ENCODE data around the gene DCPS.
"Not testable (repeated sequence)": the region's sequence is repeated elsewhere in the genome, so short reads cannot be mapped to it uniquely, and the experiment has no call there.

The DCPS gene

GRCh38 chr11:126382641-126383040 is 78.8 kb downstream of the DCPS start:
- H3K4me1 ChIP-seq (ENCODE audit: control insufficient read depth, insufficient read depth, low read length); H3K36me3 ChIP-seq (ENCODE audit: insufficient read depth, low read length); H3K9ac ChIP-seq (ENCODE audit: low read depth, low read length); H3K27me3 ChIP-seq (ENCODE audit: control insufficient read depth, insufficient read depth, low read length); H3K4me2 ChIP-seq (ENCODE audit: low read length); H3K9me3 ChIP-seq (replicated peaks; ENCODE audit: low read length); H3K4me3 ChIP-seq (ENCODE audit: low read length): not testable (repeated sequence)

GRCh38 chr11:126383339-126384335 is 79.8 kb downstream of the DCPS start:
- no peak overlapping the region for H3K9ac ChIP-seq (ENCODE audit: low read depth, low read length)
- H3K27me3 ChIP-seq (ENCODE audit: control insufficient read depth, insufficient read depth, low read length): no peaks in the 10 kb centered on the region
- H3K9me3 ChIP-seq (replicated peaks; ENCODE audit: low read length): no peaks in the 10 kb centered on the region
- H3K4me2 ChIP-seq (ENCODE audit: low read length): no peak overlapping the region
- no peak overlapping the region for H3K4me3 ChIP-seq (ENCODE audit: low read length)
- no peaks in the 10 kb centered on the region for H3K36me3 ChIP-seq (ENCODE audit: insufficient read depth, low read length)
- no peaks in the 10 kb centered on the region for H3K4me1 ChIP-seq (ENCODE audit: control insufficient read depth, insufficient read depth, low read length)

GRCh38 chr11:126384449-126385070 is 80.7 kb downstream of the DCPS start:
- Histone ChIP-seq H3K4me1 (ENCODE audit: control insufficient read depth, insufficient read depth, low read length) (no peaks in the 10 kb centered on the region), H3K9ac (ENCODE audit: low read depth, low read length) (no peak overlapping the region), H3K4me3 (ENCODE audit: low read length) (no peak overlapping the region), H3K36me3 (ENCODE audit: insufficient read depth, low read length) (no peaks in the 10 kb centered on the region), H3K27me3 (ENCODE audit: control insufficient read depth, insufficient read depth, low read length) (no peaks in the 10 kb centered on the region), H3K9me3 (replicated peaks; ENCODE audit: low read length) (no peaks in the 10 kb centered on the region), H3K4me2 (ENCODE audit: low read length) (no peak overlapping the region)

DNA sequence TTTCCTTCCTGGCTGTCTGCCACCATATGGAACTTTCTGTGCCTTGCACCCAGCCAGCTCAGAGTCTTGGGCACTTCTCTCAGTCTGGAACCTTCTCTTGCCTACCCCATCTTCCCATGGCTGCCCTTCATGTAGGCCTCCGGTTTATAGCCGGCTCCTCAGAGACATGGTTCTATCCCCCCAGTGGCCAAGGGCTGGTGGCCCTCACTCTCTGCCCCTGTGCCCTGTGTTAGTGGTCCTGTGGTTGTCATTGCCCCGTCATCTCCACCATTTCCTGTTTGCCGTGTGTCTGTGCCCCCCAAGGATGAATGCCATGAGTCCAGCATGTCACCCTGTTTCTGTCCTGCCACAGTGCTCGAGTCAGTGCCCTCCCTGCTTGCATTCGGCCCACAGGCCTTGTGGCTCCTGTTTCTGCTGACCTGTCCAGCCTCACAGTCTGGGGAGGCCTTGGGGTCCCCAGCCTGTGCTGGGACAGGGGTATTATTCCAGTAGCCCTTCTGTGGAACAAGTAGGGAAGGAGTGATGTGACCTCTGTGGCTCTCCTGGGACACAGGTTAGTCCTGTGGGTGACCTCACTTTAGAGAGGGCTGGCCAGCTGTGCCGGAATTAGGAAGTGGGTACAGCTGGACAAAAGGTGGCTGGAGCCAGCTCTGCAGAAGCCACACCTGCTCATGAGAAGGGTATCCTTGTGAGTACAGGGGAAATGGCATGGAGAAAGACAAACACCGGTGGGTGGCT is 82.3 kb downstream of the DCPS start:
- no peaks in the 10 kb centered on the region for H3K36me3 ChIP-seq (ENCODE audit: insufficient read depth, low read length)
- H3K9me3 ChIP-seq (replicated peaks; ENCODE audit: low read length): no peaks in the 10 kb centered on the region
- no peaks in the 10 kb centered on the region for H3K4me1 ChIP-seq (ENCODE audit: control insufficient read depth, insufficient read depth, low read length)
- H3K4me2 ChIP-seq (ENCODE audit: low read length): no peak overlapping the region
- H3K27me3 ChIP-seq (ENCODE audit: control insufficient read depth, insufficient read depth, low read length): no peaks in the 10 kb centered on the region
- no peak overlapping the region for H3K9ac ChIP-seq (ENCODE audit: low read depth, low read length)
- H3K4me3 ChIP-seq (ENCODE audit: low read length): no peak overlapping the region

GRCh38 chr11:126386729-126387071 is 82.8 kb downstream of the DCPS start:
- H3K9ac ChIP-seq (ENCODE audit: low read depth, low read length); H3K9me3 ChIP-seq (replicated peaks; ENCODE audit: low read length); H3K36me3 ChIP-seq (ENCODE audit: insufficient read depth, low read length); H3K4me3 ChIP-seq (ENCODE audit: low read length); H3K27me3 ChIP-seq (ENCODE audit: control insufficient read depth, insufficient read depth, low read length); H3K4me1 ChIP-seq (ENCODE audit: control insufficient read depth, insufficient read depth, low read length); H3K4me2 ChIP-seq (ENCODE audit: low read length): not testable (repeated sequence)

- H3K9ac ChIP-seq (ENCODE audit: low read depth, low read length): no peak overlapping the region
- H3K9me3 ChIP-seq (replicated peaks; ENCODE audit: low read length): no peaks in the 10 kb centered on the region
- H3K27me3 ChIP-seq (ENCODE audit: control insufficient read depth, insufficient read depth, low read length): no peaks in the 10 kb centered on the region
- H3K4me1 ChIP-seq (ENCODE audit: control insufficient read depth, insufficient read depth, low read length): no peaks in the 10 kb centered on the region
- no peak overlapping the region for H3K4me3 ChIP-seq (ENCODE audit: low read length)
- H3K4me2 ChIP-seq (ENCODE audit: low read length): no peak overlapping the region
- H3K36me3 ChIP-seq (ENCODE audit: insufficient read depth, low read length): no peaks in the 10 kb centered on the region
Observed at GRCh38 chr11:126387857-126388256, 84.0 kb downstream of the DCPS start.

GRCh38 chr11:126390272-126390867 is 86.5 kb downstream of the DCPS start:
- Histone ChIP-seq H3K36me3 (ENCODE audit: insufficient read depth, low read length) (no peaks in the 10 kb centered on the region), H3K27me3 (ENCODE audit: control insufficient read depth, insufficient read depth, low read length) (no peaks in the 10 kb centered on the region), H3K4me1 (ENCODE audit: control insufficient read depth, insufficient read depth, low read length) (peaks cover 7% of the 10 kb centered on the region), H3K4me2 (ENCODE audit: low read length) (no peak overlapping the region), H3K4me3 (ENCODE audit: low read length) (no peak overlapping the region), H3K9me3 (replicated peaks; ENCODE audit: low read length) (no peaks in the 10 kb centered on the region), H3K9ac (ENCODE audit: low read depth, low read length) (no peak overlapping the region)

- peaks cover 7% of the 10 kb centered on the region for H3K4me1 ChIP-seq (ENCODE audit: control insufficient read depth, insufficient read depth, low read length)
- no peak overlapping the region for H3K4me2 ChIP-seq (ENCODE audit: low read length)
- H3K9me3 ChIP-seq (replicated peaks; ENCODE audit: low read length): no peaks in the 10 kb centered on the region
- H3K4me3 ChIP-seq (ENCODE audit: low read length): no peak overlapping the region
- no peaks in the 10 kb centered on the region for H3K27me3 ChIP-seq (ENCODE audit: control insufficient read depth, insufficient read depth, low read length)
- H3K36me3 ChIP-seq (ENCODE audit: insufficient read depth, low read length): no peaks in the 10 kb centered on the region
- no peak overlapping the region for H3K9ac ChIP-seq (ENCODE audit: low read depth, low read length)
Observed at GRCh38 chr11:126391286-126391954, 87.6 kb downstream of the DCPS start.

- Histone ChIP-seq H3K36me3 (ENCODE audit: insufficient read depth, low read length) (no peaks in the 10 kb centered on the region), H3K4me1 (ENCODE audit: control insufficient read depth, insufficient read depth, low read length) (peaks cover 7% of the 10 kb centered on the region), H3K27me3 (ENCODE audit: control insufficient read depth, insufficient read depth, low read length) (no peaks in the 10 kb centered on the region), H3K9ac (ENCODE audit: low read depth, low read length) (no peak overlapping the region), H3K9me3 (replicated peaks; ENCODE audit: low read length) (no peaks in the 10 kb centered on the region), H3K4me2 (ENCODE audit: low read length) (no peak overlapping the region), H3K4me3 (ENCODE audit: low read length) (no peak overlapping the region)
Observed at GRCh38 chr11:126391970-126392632, 88.2 kb downstream of the DCPS start.

DNA sequence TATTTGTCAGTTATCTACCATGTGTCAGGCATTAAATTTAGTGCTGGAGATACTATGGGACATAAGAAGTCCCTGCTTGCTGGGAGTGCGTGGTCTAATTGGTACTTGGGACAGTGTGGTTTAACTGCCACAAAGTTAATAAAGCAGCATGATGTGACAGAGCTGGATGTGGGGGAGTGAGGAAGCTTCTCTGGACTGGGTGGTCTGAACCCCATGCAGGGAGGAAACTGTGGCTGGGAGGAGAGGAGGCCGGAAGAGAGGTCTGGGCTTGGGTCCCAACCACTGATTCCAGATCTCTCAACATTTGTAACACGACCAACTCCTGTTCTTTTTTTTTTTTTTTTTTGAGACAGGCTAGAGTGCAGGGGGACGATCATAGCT is 88.8 kb downstream of the DCPS start:
- Histone ChIP-seq H3K4me2 (ENCODE audit: low read length) (no peak overlapping the region), H3K9ac (ENCODE audit: low read depth, low read length) (no peak overlapping the region), H3K4me1 (ENCODE audit: control insufficient read depth, insufficient read depth, low read length) (peaks cover 7% of the 10 kb centered on the region), H3K27me3 (ENCODE audit: control insufficient read depth, insufficient read depth, low read length) (no peaks in the 10 kb centered on the region), H3K36me3 (ENCODE audit: insufficient read depth, low read length) (no peaks in the 10 kb centered on the region), H3K9me3 (replicated peaks; ENCODE audit: low read length) (no peaks in the 10 kb centered on the region), H3K4me3 (ENCODE audit: low read length) (no peak overlapping the region)
